ENCODE results near the gene MYO1G.

- TF ChIP-seq CTCF (IDR thresholded peaks at IDR 0.05) (no peak), EZH2 (IDR thresholded peaks at IDR 0.05) (no peak), EZH2phosphoT487 (IDR thresholded peaks at IDR 0.05) (no peak)
These were observed 19.3 kb downstream of the MYO1G start for GRCh38 chr7:44959433-44959951.

All from neural progenitor cell (in vitro differentiated cells).